Measurements from ENCODE around the gene PXDN.

- TF ChIP-seq POLR2A (IDR thresholded peaks at IDR 0.05; ENCODE audit: low read length) (no peak), GATA1 (IDR thresholded peaks at IDR 0.05; ENCODE audit: low read depth, low read length) (no peak)
Observed at GRCh38 chr2:1739322-1739957, 4.9 kb downstream of the PXDN start.
